HG02870 (cell line): ENCODE results near the gene NPFF.
"Not testable (repeated sequence)": the region's sequence is repeated elsewhere in the genome, so short reads cannot be mapped to it uniquely, and the experiment has no call there.

ENCODE experiments used
- ATAC-seq: cut with Tn5 transposase; IDR thresholded peaks from one replicate; pipeline ENCODE4 v1.9.1; 2021; ENCODE audit warnings: mild to moderate bottlenecking, moderate library complexity; ENCODE audit not compliant: unreplicated experiment

Gene NPFF

GRCh38 chr12:53496752-53497032 lies 10.6 kb downstream of the NPFF start:
- ATAC-seq: no peak

- ATAC-seq: no peak
Observed at GRCh38 chr12:53495903-53496751, 11.2 kb downstream of the NPFF start.

GRCh38 chr12:53493610-53494391 lies 13.5 kb downstream of the NPFF start:
- no peak for ATAC-seq

DNA sequence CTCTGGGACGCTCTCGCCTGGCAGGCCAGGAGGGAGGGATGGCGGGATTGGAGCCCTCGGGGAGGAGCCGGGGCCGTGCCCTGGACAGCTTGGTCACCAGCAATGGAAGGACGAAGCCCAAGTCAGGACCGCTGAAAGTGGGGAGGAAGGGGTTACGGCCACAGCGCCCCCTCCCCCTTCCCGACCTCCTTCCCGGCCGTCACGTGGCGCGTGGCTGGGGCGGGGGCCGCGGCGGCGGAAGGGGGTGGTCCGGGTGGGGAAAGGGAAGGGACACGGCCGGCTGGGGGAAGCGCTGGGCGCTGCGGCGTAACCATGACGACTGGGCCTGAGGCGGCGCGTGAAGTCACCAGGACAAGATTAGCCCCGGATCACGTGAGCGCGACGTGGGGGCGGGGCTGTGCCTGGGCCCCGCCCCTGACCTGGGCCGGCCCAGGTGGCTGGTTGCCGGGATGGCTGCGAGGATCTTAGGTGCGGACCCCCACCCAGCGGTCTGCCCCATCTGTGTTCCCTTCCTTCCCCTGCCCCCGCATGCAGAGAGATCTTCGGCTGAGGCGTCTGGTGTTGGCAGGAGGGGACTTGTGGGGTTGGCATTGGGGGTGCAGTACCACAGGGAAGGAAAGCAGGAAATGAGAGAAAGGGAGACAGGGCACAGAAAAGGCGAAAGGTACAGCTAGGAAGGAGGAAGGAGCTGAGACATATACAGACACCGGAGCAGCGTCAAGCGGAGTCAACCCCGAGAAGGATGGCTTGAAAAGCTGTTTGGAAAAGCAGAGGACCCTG lies 14.3 kb downstream of the NPFF start:
- peak; percentile 95 for ATAC-seq

DNA sequence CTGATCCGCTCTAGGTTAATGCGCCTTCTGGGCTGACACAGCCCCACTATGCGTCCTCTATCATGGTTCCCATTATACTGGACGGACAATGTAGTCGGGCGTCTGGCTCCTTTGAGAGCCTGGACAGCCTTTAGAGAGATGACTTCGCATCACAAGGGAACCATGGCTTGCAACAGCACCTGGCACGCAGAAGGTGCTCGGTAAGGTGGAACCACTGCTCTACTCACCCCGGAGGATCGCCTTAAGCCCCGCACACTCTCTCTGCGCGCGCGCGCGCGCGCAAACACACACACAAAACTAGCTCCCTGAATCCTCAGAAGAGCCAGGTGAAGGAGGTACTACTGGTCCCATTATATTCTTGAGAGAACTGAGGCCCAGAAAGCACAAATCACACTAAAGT lies 15.1 kb downstream of the NPFF start:
- ATAC-seq: no peak

GRCh38 chr12:53489242-53489864 lies 17.9 kb downstream of the NPFF start:
- ATAC-seq: no peak

GRCh38 chr12:53486736-53487487 lies 20.4 kb downstream of the NPFF start:
- no peak for ATAC-seq

DNA sequence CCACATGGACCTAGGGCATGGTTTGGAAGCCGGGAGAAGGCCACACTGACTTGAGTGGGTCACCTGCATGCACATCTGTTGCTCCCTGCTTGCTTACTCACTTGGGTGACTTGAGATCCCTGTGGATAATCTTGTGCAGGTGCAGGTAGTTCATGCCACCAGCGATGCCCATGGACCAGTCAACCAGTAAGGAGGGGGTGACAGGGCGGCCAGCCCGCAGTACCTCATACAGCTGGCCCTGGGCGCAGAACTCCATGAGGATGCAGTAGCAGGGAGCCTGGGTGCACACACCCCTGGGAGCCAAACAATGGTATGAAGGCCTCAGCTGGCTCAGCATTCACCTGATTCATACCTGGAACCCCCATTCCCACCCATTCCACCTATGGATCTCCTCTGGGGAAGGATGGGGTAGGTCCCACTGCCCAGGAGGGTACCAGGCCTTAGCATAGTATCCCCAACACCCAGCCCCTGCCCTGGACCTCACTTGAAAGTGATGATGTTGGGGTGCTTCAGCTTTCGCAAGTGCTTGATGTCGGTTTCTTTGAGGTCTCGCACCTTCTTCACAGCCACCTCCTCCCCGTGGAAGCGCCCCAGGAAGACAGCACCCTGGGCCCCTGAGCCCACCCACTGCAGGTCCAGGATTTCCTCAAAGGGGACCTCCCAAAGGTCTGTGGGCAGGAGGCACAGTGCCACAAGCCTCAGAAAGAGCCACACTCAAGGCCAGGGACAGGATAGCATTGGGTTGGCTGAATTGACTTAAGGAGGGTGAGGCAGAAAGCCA lies 21.1 kb downstream of the NPFF start:
- ATAC-seq: no peak

GRCh38 chr12:53484686-53485575 lies 22.4 kb downstream of the NPFF start:
- ATAC-seq: no peak

DNA sequence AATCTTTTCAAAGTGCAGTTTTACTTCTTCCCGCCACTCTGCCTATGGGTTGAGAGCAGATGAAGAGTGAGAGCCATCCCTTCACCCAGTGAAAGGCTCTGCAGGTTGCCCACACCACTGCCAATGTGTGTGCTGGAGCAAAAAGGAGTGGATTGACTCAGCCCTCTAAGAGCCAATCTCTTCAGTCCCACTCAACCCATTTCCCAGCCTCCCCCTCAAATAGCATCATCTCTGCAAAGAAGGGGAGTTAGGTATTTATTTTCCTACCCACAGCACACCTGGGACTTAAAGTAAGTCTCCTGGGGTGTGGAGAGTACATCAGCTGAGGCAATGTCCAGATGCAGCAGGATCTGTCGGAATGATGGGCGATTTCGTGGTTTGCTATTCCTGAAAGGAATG lies 23.3 kb downstream of the NPFF start:
- no peak for ATAC-seq

GRCh38 chr12:53483225-53483978 lies 23.9 kb downstream of the NPFF start:
- no peak for ATAC-seq

- ATAC-seq: no peak
Observed at GRCh38 chr12:53482626-53483168, 24.6 kb downstream of the NPFF start.

DNA sequence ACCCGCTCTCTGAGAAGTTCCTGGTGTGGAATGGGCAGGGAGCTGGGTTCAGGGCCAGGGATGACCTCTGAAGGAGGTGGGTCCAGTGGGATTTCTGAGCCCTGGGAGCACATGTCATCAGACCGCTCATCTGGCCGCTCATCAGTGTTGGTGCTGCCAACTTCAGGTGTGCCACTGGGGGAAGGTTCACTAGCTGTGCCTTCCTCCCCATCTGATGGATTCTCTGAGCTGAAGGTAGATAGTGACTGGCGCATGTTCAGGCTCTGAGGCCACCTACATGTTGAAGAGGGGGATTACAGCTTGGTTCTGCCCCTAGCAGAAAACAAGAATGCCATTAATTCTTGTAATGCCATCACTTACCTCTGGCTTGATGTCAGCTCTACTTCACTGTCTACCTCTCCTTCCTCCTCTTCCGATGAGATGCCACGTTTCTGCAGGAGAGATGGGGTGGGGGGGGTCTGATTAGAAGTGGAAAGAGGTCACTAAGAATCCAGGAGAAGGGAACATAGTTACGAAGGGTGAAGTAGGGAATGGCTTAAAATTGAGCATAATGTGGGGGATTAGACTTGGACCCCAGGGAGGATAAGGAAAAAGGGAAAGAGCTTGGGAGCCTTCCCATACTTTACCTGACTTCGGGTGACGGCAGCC lies 25.2 kb downstream of the NPFF start:
- no peak for ATAC-seq

DNA sequence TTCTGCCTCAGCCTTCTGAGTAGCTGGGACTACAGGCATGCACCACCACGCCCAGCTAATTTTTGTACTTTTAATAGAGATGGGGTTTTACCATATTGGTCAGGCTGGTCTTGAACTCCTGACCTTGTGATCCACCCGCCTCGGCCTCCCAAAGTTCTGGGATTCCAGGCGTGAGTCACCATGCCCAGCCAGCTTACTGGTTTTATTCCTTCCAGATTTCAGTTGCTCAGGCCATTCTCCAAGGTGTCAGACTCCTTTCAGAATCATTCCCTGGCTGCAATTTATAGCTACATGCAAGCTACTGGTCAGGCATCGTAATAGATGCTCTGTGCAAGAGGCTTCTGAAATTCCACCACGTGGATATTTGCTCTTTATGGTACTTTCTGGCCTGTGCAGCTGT lies 25.8 kb downstream of the NPFF start:
- not testable (repeated sequence) for ATAC-seq

- ATAC-seq: no peak
Observed at GRCh38 chr12:53480491-53481442, 26.5 kb downstream of the NPFF start.

DNA sequence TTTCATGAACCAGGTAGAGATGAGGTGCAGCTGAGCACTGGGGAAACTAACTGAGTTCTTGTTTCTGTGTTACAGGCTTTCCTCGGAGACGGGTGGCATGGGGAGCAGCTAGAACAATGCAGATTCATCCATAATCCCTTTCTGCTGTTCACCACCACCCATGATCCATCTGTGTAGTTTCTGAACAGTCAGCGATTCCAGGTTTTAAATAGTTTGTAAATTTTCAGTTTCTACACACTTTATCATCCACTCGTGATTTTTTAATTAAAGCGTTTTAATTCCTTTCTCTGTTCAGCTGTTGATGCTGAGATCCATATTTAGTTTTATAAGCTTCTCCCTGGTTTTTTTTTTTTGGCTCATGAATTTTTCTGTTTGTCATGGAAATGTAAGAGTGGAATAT lies 28.0 kb downstream of the NPFF start:
- no peak for ATAC-seq
